AG09309 (cell line): ENCODE measurements around the gene PLP2.

Experiments
- DNase-seq: peaks from one replicate; pipeline ENCODE4 v3.0.0-alpha.2; 2010; ENCODE audit warnings: low read depth
- H3K4me3 ChIP-seq: 2 replicates; pipeline ENCODE4 v1.5.1; 2011; ENCODE audit warnings: mild to moderate bottlenecking, low read depth, low read length, moderate library complexity; ENCODE audit not compliant: control insufficient read depth
- CTCF ChIP-seq: IDR thresholded peaks from 2 replicates; pipeline ENCODE4 v1.5.1; 2011; ENCODE audit warnings: mild to moderate bottlenecking, low read depth, low read length, inconsistent platforms; ENCODE audit not compliant: insufficient read depth, control insufficient read depth; ENCODE audit errors: missing control alignments

PLP2 gene

GRCh38 chrX:49175435-49176274, 4.0 kb downstream of the PLP2 start:
- TF ChIP-seq CTCF = no peak
- DNase-seq = no peak
- no peak overlapping the region for H3K4me3 ChIP-seq

GRCh38 chrX:49176421-49177326, 5.0 kb downstream of the PLP2 start:
- DNase-seq = no peak
- H3K4me3 ChIP-seq = no peak overlapping the region
- TF ChIP-seq CTCF = no peak

GRCh38 chrX:49177338-49177833, 5.7 kb downstream of the PLP2 start:
- no peak overlapping the region for H3K4me3 ChIP-seq
- peak; percentile 14 for TF ChIP-seq CTCF
- no peak for DNase-seq

GRCh38 chrX:49177873-49178480, 6.3 kb downstream of the PLP2 start:
- H3K4me3 ChIP-seq = no peak overlapping the region
- TF ChIP-seq CTCF = no peak
- no peak for DNase-seq

- no peak for DNase-seq
- H3K4me3 ChIP-seq = no peak overlapping the region
- TF ChIP-seq CTCF = no peak
These were observed 6.8 kb downstream of the PLP2 start for GRCh38 chrX:49178537-49178936.

- H3K4me3 ChIP-seq = no peak overlapping the region
- no peak for DNase-seq
- TF ChIP-seq CTCF = no peak
These were observed 7.7 kb downstream of the PLP2 start for GRCh38 chrX:49179358-49179757.
